Natural killer cell (primary cell): Measurements from ENCODE around the gene YAP1. TPM values are rescaled to one million over a fixed set of nuclear protein-coding genes. Genes with fewer than 3 reads are reported as not detected.

Experiments used
- ATAC-seq, 3 donors: fragments of 150-1000 bp in 2 of 3; fragments of 200-7000 bp in 1 of 3; cut with Tn5 transposase; 1 replicate in 1 of 3; 2 replicates in 2 of 3; pipeline ENCODE4 v1.10.0; 2021; ENCODE audit warnings: mild to moderate bottlenecking in 2 of 3, moderate library complexity in 2 of 3
- DNase-seq, 2 donors: peaks; one replicate each; pipeline versions ENCODE4 v3.0.0 to v3.0.0-alpha.2; 2013 to 2021; ENCODE audit warnings: mixed read lengths in 1 of 2
- H3K27ac ChIP-seq: one replicate; pipeline ENCODE4 v1.5.1; 2013; ENCODE audit warnings: mild to moderate bottlenecking, low read length
- H3K27me3 ChIP-seq: one replicate; pipeline ENCODE4 v1.6.1; 2013; ENCODE audit warnings: low read length; ENCODE audit not compliant: control insufficient read depth, insufficient read depth
- H3K36me3 ChIP-seq: one replicate; pipeline ENCODE4 v1.6.1; 2013; ENCODE audit warnings: low read length; ENCODE audit not compliant: control insufficient read depth, insufficient read depth
- H3K4me1 ChIP-seq: one replicate; pipeline ENCODE4 v1.6.1; 2013; ENCODE audit warnings: low read length; ENCODE audit not compliant: control insufficient read depth, insufficient read depth
- H3K4me3 ChIP-seq: one replicate; pipeline ENCODE4 v1.5.1; 2013; ENCODE audit warnings: low read length
- H3K9me3 ChIP-seq: one replicate; pipeline ENCODE4 v1.6.1; 2013; ENCODE audit warnings: low read length; ENCODE audit not compliant: control insufficient read depth, insufficient read depth
- H3K27ac Mint-ChIP-seq, 2 donors: one replicate each; pipeline ENCODE4 v1.8.0; 2022; ENCODE audit warnings: mild to moderate bottlenecking in 2 of 2, mixed read lengths in 2 of 2, moderate library complexity in 1 of 2
- H3K27me3 Mint-ChIP-seq, 2 donors: one replicate each; pipeline ENCODE4 v1.8.0; 2022; ENCODE audit warnings: low read depth in 2 of 2, mixed read lengths in 2 of 2
- H3K36me3 Mint-ChIP-seq: one replicate; pipeline ENCODE4 v1.8.0; 2022; ENCODE audit warnings: mixed read lengths
- H3K4me1 Mint-ChIP-seq, 2 donors: one replicate each; pipeline ENCODE4 v1.8.0; 2022; ENCODE audit warnings: mixed read lengths in 2 of 2
- H3K4me3 Mint-ChIP-seq: one replicate; pipeline ENCODE4 v1.8.0; 2022; ENCODE audit warnings: mild to moderate bottlenecking, moderate library complexity, mixed read lengths
- H3K9me3 Mint-ChIP-seq, 2 donors: one replicate each; pipeline ENCODE4 v1.8.0; 2022; ENCODE audit warnings: mixed read lengths in 2 of 2
- WGBS: methylation state at CpG from one replicate; pipeline ENCODE4 v1.1.7; 2013; ENCODE audit warnings: missing lambda C conversion rate; ENCODE audit not compliant: insufficient coverage; 5-methylcytosine and 5-hydroxymethylcytosine counted together
- intact Hi-C: fragments of 100-400 bp; cut with micrococcal nuclease; formaldehyde crosslinking; loops from one replicate; pipeline ENCODE4 v1.14.2; 2022
- total RNA-seq, 4 donors: library from RNA; stranded (reverse); fragments of 120-200 nt in 1 of 4; gene quantifications; one replicate each; pipeline versions ENCODE4 v1.2.3 to v1.2.4, GENCODE V29; 2013 to 2022
- TF ChIP-seq, protein P1 (sequence below): fragments of 200-600 bp; IDR thresholded peaks from one replicate; pipeline ENCODE4 v1.8.0; 2022; ENCODE audit warnings: antibody characterized with exemption

The YAP1 gene
- total RNA-seq, 3 donors from 2014 or later (not counting 1 experiment from before 2014, with no cell fraction given) = not detected

DNA sequence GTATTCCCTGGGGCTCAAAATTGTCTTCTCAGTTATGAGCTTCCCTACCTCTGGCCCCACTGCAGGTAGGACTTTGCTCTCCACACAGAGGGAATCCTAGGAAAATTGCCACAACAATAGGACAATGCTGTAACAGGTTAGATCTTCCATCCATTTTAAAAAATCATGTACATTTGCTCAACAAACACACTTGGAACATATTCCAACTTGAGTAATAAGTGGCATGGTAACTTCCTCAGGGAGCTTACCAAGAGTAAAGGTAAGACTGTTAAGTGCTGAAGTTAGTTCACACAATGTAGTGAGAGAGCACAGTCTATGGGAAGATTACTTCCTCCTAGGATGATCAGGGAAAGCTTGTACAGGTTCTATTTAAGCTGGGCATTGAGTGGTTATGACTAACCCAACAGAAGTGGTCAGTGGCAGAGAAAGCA, 128.2 kb downstream of the YAP1 start:
- Mint-ChIP-seq H3K4me3 (no peak overlapping the region), H3K27me3 (peaks cover 6 to 7% of the 10 kb centered on the region in 2 donors), H3K36me3 (no peaks in the 10 kb centered on the region), H3K4me1 (no peaks in the 10 kb centered on the region), H3K27ac (no peak overlapping the region), H3K9me3 (no peaks in the 10 kb centered on the region)
- Histone ChIP-seq H3K27ac (no peak overlapping the region), H3K4me1 (no peaks in the 10 kb centered on the region), H3K36me3 (no peaks in the 10 kb centered on the region), H3K27me3 (no peaks in the 10 kb centered on the region), H3K4me3 (no peak overlapping the region), H3K9me3 (no peaks in the 10 kb centered on the region)
- intact Hi-C loops = no loop called here
- TF ChIP-seq, protein P1, sequence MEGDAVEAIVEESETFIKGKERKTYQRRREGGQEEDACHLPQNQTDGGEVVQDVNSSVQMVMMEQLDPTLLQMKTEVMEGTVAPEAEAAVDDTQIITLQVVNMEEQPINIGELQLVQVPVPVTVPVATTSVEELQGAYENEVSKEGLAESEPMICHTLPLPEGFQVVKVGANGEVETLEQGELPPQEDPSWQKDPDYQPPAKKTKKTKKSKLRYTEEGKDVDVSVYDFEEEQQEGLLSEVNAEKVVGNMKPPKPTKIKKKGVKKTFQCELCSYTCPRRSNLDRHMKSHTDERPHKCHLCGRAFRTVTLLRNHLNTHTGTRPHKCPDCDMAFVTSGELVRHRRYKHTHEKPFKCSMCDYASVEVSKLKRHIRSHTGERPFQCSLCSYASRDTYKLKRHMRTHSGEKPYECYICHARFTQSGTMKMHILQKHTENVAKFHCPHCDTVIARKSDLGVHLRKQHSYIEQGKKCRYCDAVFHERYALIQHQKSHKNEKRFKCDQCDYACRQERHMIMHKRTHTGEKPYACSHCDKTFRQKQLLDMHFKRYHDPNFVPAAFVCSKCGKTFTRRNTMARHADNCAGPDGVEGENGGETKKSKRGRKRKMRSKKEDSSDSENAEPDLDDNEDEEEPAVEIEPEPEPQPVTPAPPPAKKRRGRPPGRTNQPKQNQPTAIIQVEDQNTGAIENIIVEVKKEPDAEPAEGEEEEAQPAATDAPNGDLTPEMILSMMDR = no peak
- no peak for ATAC-seq
- no peak for DNase-seq

DNA sequence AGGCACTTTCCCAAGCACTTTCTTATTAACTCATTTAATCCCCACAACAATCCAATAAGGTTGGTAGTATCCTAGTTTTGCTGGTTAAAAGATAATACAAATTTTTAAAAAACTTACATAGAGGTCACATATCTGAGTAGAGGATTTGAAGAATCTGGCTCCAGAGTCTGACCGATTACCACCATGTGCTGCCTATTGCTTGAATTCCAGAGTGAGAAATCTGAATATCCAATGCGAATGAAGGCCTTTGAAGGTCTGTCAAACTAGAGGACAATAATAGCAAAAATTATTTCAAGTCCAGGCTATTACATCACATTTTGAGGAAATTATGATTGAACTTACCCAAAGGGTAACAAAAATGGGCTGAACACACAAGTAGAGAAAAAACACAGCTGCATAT, 129.2 kb downstream of the YAP1 start:
- intact Hi-C loops = no loop called here
- TF ChIP-seq, protein P1 = no peak
- Mint-ChIP-seq H3K27ac (no peak overlapping the region), H3K4me3 (no peak overlapping the region), H3K9me3 (no peaks in the 10 kb centered on the region), H3K4me1 (no peaks in the 10 kb centered on the region), H3K27me3 (peaks cover 6 to 7% of the 10 kb centered on the region in 2 donors), H3K36me3 (no peaks in the 10 kb centered on the region)
- 100% methylated on average over 2 of the region's 2 CpGs for WGBS
- DNase-seq = no peak
- Histone ChIP-seq H3K36me3 (no peaks in the 10 kb centered on the region), H3K4me3 (no peak overlapping the region), H3K27ac (no peak overlapping the region), H3K27me3 (no peaks in the 10 kb centered on the region), H3K4me1 (no peaks in the 10 kb centered on the region), H3K9me3 (no peaks in the 10 kb centered on the region)
- no peak for ATAC-seq

DNA sequence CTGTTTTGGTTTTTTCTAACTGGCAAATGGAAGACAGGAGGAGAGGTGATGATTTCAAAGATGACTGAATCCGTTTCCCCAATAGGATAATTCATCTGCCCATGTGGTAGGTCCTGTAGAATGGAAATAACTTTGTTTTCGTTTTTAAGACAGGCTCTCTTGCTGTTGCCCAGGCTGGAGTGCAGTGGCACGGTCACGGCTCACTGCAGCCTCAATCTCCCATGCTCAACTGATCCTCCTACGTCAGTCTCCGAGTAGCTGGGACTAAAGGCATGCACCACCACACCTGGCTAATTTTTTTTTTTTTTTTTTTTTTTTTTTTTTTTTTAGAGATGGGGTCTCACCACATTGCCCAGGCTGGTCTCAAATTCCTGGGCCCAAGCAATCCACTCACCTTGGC, 129.7 kb downstream of the YAP1 start:
- no peak for ATAC-seq
- DNase-seq = no peak
- intact Hi-C loops = no loop called here
- WGBS = 80% methylated on average over 6 of the region's 6 CpGs
- no peaks in the 10 kb centered on the region for H3K27me3 ChIP-seq
- TF ChIP-seq, protein P1 = no peak
- no peaks in the 10 kb centered on the region for H3K4me1 Mint-ChIP-seq
- H3K4me3 ChIP-seq = no peak overlapping the region
- no peaks in the 10 kb centered on the region for H3K36me3 ChIP-seq
- no peaks in the 10 kb centered on the region for H3K4me1 ChIP-seq
- H3K9me3 Mint-ChIP-seq = no peaks in the 10 kb centered on the region
- H3K27ac ChIP-seq = no peak overlapping the region
- H3K27me3 Mint-ChIP-seq = peaks cover 6 to 7% of the 10 kb centered on the region in 2 donors
- H3K9me3 ChIP-seq = no peaks in the 10 kb centered on the region
- H3K4me3 Mint-ChIP-seq = no peak overlapping the region
- H3K36me3 Mint-ChIP-seq = no peaks in the 10 kb centered on the region
- no peak overlapping the region for H3K27ac Mint-ChIP-seq

DNA sequence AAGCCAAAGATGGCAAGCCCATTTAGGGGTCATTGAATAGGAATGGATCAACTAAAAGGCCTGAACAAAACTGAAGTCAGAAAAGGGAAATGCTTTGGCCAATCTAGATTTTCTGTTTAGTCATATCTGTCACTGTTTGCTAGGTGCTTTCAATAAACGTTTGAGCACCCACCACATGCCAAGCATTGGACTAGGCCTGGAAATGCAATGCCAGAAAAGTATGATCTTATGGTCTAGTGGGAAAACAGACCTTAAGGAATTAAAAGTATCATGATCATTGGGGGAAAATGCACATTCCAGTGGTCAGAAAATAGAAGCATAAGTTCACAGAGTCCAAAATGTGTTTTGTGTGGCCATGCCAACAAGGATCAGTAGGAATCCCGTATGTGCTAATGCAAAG, 130.3 kb downstream of the YAP1 start:
- WGBS = 40% methylated on average over 2 of the region's 2 CpGs
- intact Hi-C loops = no loop called here
- Mint-ChIP-seq H3K36me3 (no peaks in the 10 kb centered on the region), H3K9me3 (no peaks in the 10 kb centered on the region), H3K4me3 (no peak overlapping the region), H3K4me1 (no peaks in the 10 kb centered on the region), H3K27me3 (peaks cover 6 to 7% of the 10 kb centered on the region in 2 donors), H3K27ac (no peak overlapping the region)
- Histone ChIP-seq H3K9me3 (no peaks in the 10 kb centered on the region), H3K36me3 (no peaks in the 10 kb centered on the region), H3K4me1 (no peaks in the 10 kb centered on the region), H3K27ac (no peak overlapping the region), H3K27me3 (no peaks in the 10 kb centered on the region), H3K4me3 (no peak overlapping the region)
- TF ChIP-seq, protein P1 = no peak
- ATAC-seq = no peak
- DNase-seq = no peak
